Neural cell (in vitro differentiated cells): ENCODE results near the gene TSNAXIP1. TPM values are rescaled to one million over a fixed set of nuclear protein-coding genes. Genes with fewer than 3 reads are reported as not detected.

Source experiments
- H2AFZ ChIP-seq: fragments of 200-600, 300-800 bp; sonication (generic), shearing (Covaris generic); 2 replicates; pipeline ENCODE4 v1.6.0; 2014; ENCODE audit warnings: low read depth, mild to moderate bottlenecking, antibody characterized with exemption, low read length, moderate library complexity
- H3F3A ChIP-seq: fragments of 200-600 bp; shearing (Covaris generic); 2 replicates; pipeline ENCODE4 v1.6.1; 2016; ENCODE audit warnings: mild to moderate bottlenecking, moderate library complexity, mixed read lengths, antibody characterized with exemption, low read length; ENCODE audit not compliant: insufficient read depth, poor library complexity, severe bottlenecking
- H3K27ac ChIP-seq: fragments of 200-600, 300-800 bp; sonication (generic), shearing (Covaris generic); 2 replicates; pipeline ENCODE4 v1.5.1; 2014; ENCODE audit warnings: mild to moderate bottlenecking, low read length, moderate library complexity
- H3K27me3 ChIP-seq: fragments of 300-800, 200-600 bp; sonication (generic), shearing (Covaris generic); 2 replicates; pipeline ENCODE4 v1.6.0; 2014; ENCODE audit warnings: mild to moderate bottlenecking, low read depth, low read length, moderate library complexity; ENCODE audit not compliant: insufficient read depth
- H3K36me3 ChIP-seq: fragments of 300-800, 200-600 bp; sonication (generic), shearing (Covaris generic); 2 replicates; pipeline ENCODE4 v1.5.1; 2014; ENCODE audit warnings: mild to moderate bottlenecking, antibody characterized with exemption, low read length, moderate library complexity; ENCODE audit not compliant: insufficient read depth
- H3K4me2 ChIP-seq: fragments of 300-800, 200-600 bp; sonication (generic), shearing (Covaris generic); 2 replicates; pipeline ENCODE4 v1.6.0; 2014; ENCODE audit warnings: mild to moderate bottlenecking, low read length
- H3K4me3 ChIP-seq: fragments of 300-800, 200-600 bp; sonication (generic), shearing (Covaris generic); 2 replicates; pipeline ENCODE4 v1.5.1; 2014; ENCODE audit warnings: mild to moderate bottlenecking, low read length, moderate library complexity
- H3K79me2 ChIP-seq: fragments of 200-600 bp; shearing (Covaris generic); replicated peaks from 2 replicates; pipeline ENCODE4 v1.6.0; 2014; ENCODE audit warnings: mild to moderate bottlenecking, low read length, moderate library complexity; ENCODE audit not compliant: insufficient read depth
- H3K9ac ChIP-seq: fragments of 300-800, 200-600 bp; sonication (generic), shearing (Covaris generic); 2 replicates; pipeline ENCODE4 v1.6.1; 2016; ENCODE audit warnings: mild to moderate bottlenecking, low read length, mixed read lengths
- H3K9me2 ChIP-seq: fragments of 200-600 bp; shearing (Covaris generic); 2 replicates; pipeline ENCODE4 v1.6.1; 2016; ENCODE audit warnings: mild to moderate bottlenecking, low read length, mixed read lengths; ENCODE audit not compliant: insufficient read depth
- H3K9me3 ChIP-seq: fragments of 200-600, 300-800 bp; sonication (generic), shearing (Covaris generic); 2 replicates; pipeline ENCODE4 v1.6.1; 2016; ENCODE audit warnings: mild to moderate bottlenecking, mixed run types, low read length, moderate library complexity, mixed read lengths
- H4K20me1 ChIP-seq: fragments of 200-600 bp; shearing (Covaris generic); 2 replicates; pipeline ENCODE4 v1.6.1; 2016; ENCODE audit warnings: mild to moderate bottlenecking, mixed run types; ENCODE audit not compliant: insufficient read depth
- CTCF ChIP-seq: fragments of 450-650 bp; IDR thresholded peaks from 2 replicates; pipeline ENCODE4 v1.5.1; 2014; ENCODE audit warnings: antibody characterized with exemption, mild to moderate bottlenecking, moderate library complexity; ENCODE audit not compliant: poor library complexity, severe bottlenecking
- EP300 ChIP-seq: fragments of 450-650 bp; conservative IDR thresholded peaks from 2 replicates; pipeline ENCODE4 v1.6.1; 2014; ENCODE audit warnings: antibody characterized with exemption, mild to moderate bottlenecking, moderate library complexity; ENCODE audit not compliant: poor library complexity, severe bottlenecking
- EZH2 ChIP-seq: fragments of 200-600, 300-800 bp; shearing (Covaris generic), sonication (generic); IDR thresholded peaks from 2 replicates; pipeline ENCODE4 v1.6.1; 2014; ENCODE audit warnings: antibody characterized with exemption, low read length, borderline replicate concordance, mild to moderate bottlenecking; ENCODE audit not compliant: insufficient read depth, poor library complexity, severe bottlenecking
- MXI1 ChIP-seq: fragments of 450-650 bp; conservative IDR thresholded peaks from 2 replicates; pipeline ENCODE4 v1.6.1; 2014; ENCODE audit warnings: antibody characterized with exemption, mild to moderate bottlenecking; ENCODE audit not compliant: poor library complexity, severe bottlenecking
- POLR2AphosphoS5 ChIP-seq: IDR thresholded peaks from 2 replicates; pipeline ENCODE4 v1.6.1; 2012
- RAD21 ChIP-seq: fragments of 450-650 bp; conservative IDR thresholded peaks from 2 replicates; pipeline ENCODE4 v1.6.1; 2014; ENCODE audit warnings: antibody characterized with exemption, mild to moderate bottlenecking, moderate library complexity
- REST ChIP-seq: IDR thresholded peaks from 2 replicates; pipeline ENCODE4 v1.6.1; 2012; ENCODE audit warnings: borderline replicate concordance
- SMC3 ChIP-seq: fragments of 450-650 bp; conservative IDR thresholded peaks from 2 replicates; pipeline ENCODE4 v1.6.1; 2014; ENCODE audit warnings: antibody characterized with exemption, mild to moderate bottlenecking, moderate library complexity; ENCODE audit not compliant: poor library complexity
- TAF1 ChIP-seq: IDR thresholded peaks from 2 replicates; pipeline ENCODE4 v1.6.1; 2012; ENCODE audit warnings: low read depth
- polyA plus RNA-seq: library from polyadenylated mRNA; depleted of rRNA; stranded (reverse); fragments of >200 nt; gene quantifications from 2 replicates; pipeline ENCODE4 v1.2.3, GENCODE V29; 2014

The TSNAXIP1 gene
- polyA plus RNA-seq, 1 donor from 2014 or later, result 31.0 TPM

GRCh38 chr16:67848118-67848517 lies 41.4 kb downstream of the TSNAXIP1 start:
- peaks cover 67% of the 10 kb centered on the region for H3K79me2 ChIP-seq
- peak overlapping the region; percentile 97 for H3K4me3 ChIP-seq
- no peak overlapping the region for H2AFZ ChIP-seq
- H3K9me2 ChIP-seq, result no peaks in the 10 kb centered on the region
- no peaks in the 10 kb centered on the region for H3K36me3 ChIP-seq
- H3K27me3 ChIP-seq, result no peaks in the 10 kb centered on the region
- H3K9me3 ChIP-seq, result no peaks in the 10 kb centered on the region
- H3K9ac ChIP-seq, result peak overlapping the region; percentile 90
- TF ChIP-seq REST, result no peak
- no peak for TF ChIP-seq EZH2
- no peak for TF ChIP-seq CTCF
- TF ChIP-seq RAD21, result no peak
- TF ChIP-seq POLR2AphosphoS5, result no peak
- no peak for TF ChIP-seq TAF1
- no peak for TF ChIP-seq EP300
- TF ChIP-seq SMC3, result no peak
- TF ChIP-seq MXI1, result no peak
- H3F3A ChIP-seq, result no peaks in the 10 kb centered on the region
- H3K4me2 ChIP-seq, result peak overlapping the region; percentile 92
- no peaks in the 10 kb centered on the region for H4K20me1 ChIP-seq
- H3K27ac ChIP-seq, result peak overlapping the region; percentile 92

- H4K20me1 ChIP-seq, result no peaks in the 10 kb centered on the region
- H3K27ac ChIP-seq, result no peak overlapping the region
- H3K79me2 ChIP-seq, result peaks cover 70% of the 10 kb centered on the region
- no peaks in the 10 kb centered on the region for H3K36me3 ChIP-seq
- no peaks in the 10 kb centered on the region for H3F3A ChIP-seq
- no peaks in the 10 kb centered on the region for H3K9me3 ChIP-seq
- H3K4me3 ChIP-seq, result no peak overlapping the region
- TF ChIP-seq SMC3 (no peak), MXI1 (no peak), EZH2 (no peak), CTCF (no peak), EP300 (no peak), POLR2AphosphoS5 (no peak), REST (no peak), TAF1 (no peak), RAD21 (no peak)
- no peaks in the 10 kb centered on the region for H3K27me3 ChIP-seq
- no peak overlapping the region for H2AFZ ChIP-seq
- no peaks in the 10 kb centered on the region for H3K9me2 ChIP-seq
- H3K9ac ChIP-seq, result no peak overlapping the region
- H3K4me2 ChIP-seq, result no peak overlapping the region
These were observed 47.0 kb downstream of the TSNAXIP1 start for GRCh38 chr16:67853670-67854069.
